DOHH2 (cell line): Measurements from ENCODE around the gene GFOD2.

ENCODE experiments used
- H3F3A ChIP-seq: fragments of 200-600 bp; sonication (generic), shearing (Covaris generic); 2 replicates; pipeline ENCODE4 v1.6.0; 2016; ENCODE audit warnings: antibody characterized with exemption, mild to moderate bottlenecking; ENCODE audit not compliant: control insufficient read depth, insufficient read depth
- H3K27ac ChIP-seq: fragments of 200-600 bp; sonication (generic); 2 replicates; pipeline ENCODE4 v1.5.1; 2014; ENCODE audit warnings: low read depth, mild to moderate bottlenecking, low read length, moderate library complexity
- H3K27me3 ChIP-seq: fragments of 200-600 bp; sonication (generic); 2 replicates; pipeline ENCODE4 v1.6.1; 2014; ENCODE audit warnings: mild to moderate bottlenecking, low read length, mixed read lengths; ENCODE audit not compliant: control insufficient read depth
- H3K36me3 ChIP-seq: fragments of 200-600 bp; sonication (generic); 2 replicates; pipeline ENCODE4 v1.6.1; 2014; ENCODE audit warnings: mild to moderate bottlenecking, low read length, moderate library complexity, mixed read lengths; ENCODE audit not compliant: control insufficient read depth
- H3K4me1 ChIP-seq: fragments of 200-600 bp; sonication (generic); 2 replicates; pipeline ENCODE4 v1.6.1; 2014; ENCODE audit warnings: mild to moderate bottlenecking, low read length, mixed read lengths; ENCODE audit not compliant: control insufficient read depth
- H3K4me2 ChIP-seq: fragments of 200-600 bp; sonication (generic); 2 replicates; pipeline ENCODE4 v1.6.0; 2014; ENCODE audit warnings: mild to moderate bottlenecking, low read length, moderate library complexity
- H3K4me3 ChIP-seq: fragments of 200-600 bp; sonication (generic); 2 replicates; pipeline ENCODE4 v1.5.1; 2014; ENCODE audit warnings: mild to moderate bottlenecking, low read length, mixed read lengths
- H3K79me2 ChIP-seq: fragments of 200-600 bp; sonication (generic); 2 replicates; pipeline ENCODE4 v1.6.1; 2014; ENCODE audit warnings: mild to moderate bottlenecking, low read length, mixed read lengths; ENCODE audit not compliant: control insufficient read depth
- H3K9me2 ChIP-seq: fragments of 200-600 bp; sonication (generic); replicated peaks from 2 replicates; pipeline ENCODE4 v1.6.1; 2014; ENCODE audit warnings: mild to moderate bottlenecking, low read length, mixed read lengths; ENCODE audit not compliant: control insufficient read depth
- H3K9me3 ChIP-seq: fragments of 200-600 bp; sonication (generic); 2 replicates; pipeline ENCODE4 v1.6.1; 2014; ENCODE audit warnings: antibody characterized with exemption, low read length, mixed read lengths; ENCODE audit not compliant: control insufficient read depth, insufficient read depth
- H4K20me1 ChIP-seq: fragments of 200-600 bp; sonication (generic); 2 replicates; pipeline ENCODE4 v1.6.0; 2014; ENCODE audit warnings: low read depth, mild to moderate bottlenecking, antibody characterized with exemption, low read length, moderate library complexity; ENCODE audit not compliant: control insufficient read depth, insufficient read depth
- EZH2phosphoT487 ChIP-seq: fragments of 200-600 bp; sonication (generic); IDR thresholded peaks from 2 replicates; pipeline ENCODE4 v1.6.1; 2017; ENCODE audit warnings: borderline replicate concordance, mild to moderate bottlenecking, antibody characterized with exemption, low read length, moderate library complexity, mixed read lengths
- TF ChIP-seq, protein P1 (sequence below): fragments of 200-600 bp; sonication (generic); IDR thresholded peaks from one replicate; pipeline ENCODE4 v1.5.1; 2014; ENCODE audit warnings: antibody characterized with exemption, mild to moderate bottlenecking, low read depth, low read length; ENCODE audit not compliant: poor library complexity, severe bottlenecking

GFOD2 gene

GRCh38 chr16:67733734-67734470 lies 14.8 kb upstream of the GFOD2 start:
- Histone ChIP-seq H3F3A (no peaks in the 10 kb centered on the region), H3K4me2 (no peak overlapping the region), H3K4me3 (no peak overlapping the region), H4K20me1 (no peaks in the 10 kb centered on the region), H3K9me3 (no peaks in the 10 kb centered on the region), H3K4me1 (no peaks in the 10 kb centered on the region), H3K36me3 (peaks cover 21% of the 10 kb centered on the region), H3K27me3 (no peaks in the 10 kb centered on the region), H3K79me2 (no peaks in the 10 kb centered on the region), H3K9me2 (no peaks in the 10 kb centered on the region), H3K27ac (no peak overlapping the region)
- TF ChIP-seq, protein P1, sequence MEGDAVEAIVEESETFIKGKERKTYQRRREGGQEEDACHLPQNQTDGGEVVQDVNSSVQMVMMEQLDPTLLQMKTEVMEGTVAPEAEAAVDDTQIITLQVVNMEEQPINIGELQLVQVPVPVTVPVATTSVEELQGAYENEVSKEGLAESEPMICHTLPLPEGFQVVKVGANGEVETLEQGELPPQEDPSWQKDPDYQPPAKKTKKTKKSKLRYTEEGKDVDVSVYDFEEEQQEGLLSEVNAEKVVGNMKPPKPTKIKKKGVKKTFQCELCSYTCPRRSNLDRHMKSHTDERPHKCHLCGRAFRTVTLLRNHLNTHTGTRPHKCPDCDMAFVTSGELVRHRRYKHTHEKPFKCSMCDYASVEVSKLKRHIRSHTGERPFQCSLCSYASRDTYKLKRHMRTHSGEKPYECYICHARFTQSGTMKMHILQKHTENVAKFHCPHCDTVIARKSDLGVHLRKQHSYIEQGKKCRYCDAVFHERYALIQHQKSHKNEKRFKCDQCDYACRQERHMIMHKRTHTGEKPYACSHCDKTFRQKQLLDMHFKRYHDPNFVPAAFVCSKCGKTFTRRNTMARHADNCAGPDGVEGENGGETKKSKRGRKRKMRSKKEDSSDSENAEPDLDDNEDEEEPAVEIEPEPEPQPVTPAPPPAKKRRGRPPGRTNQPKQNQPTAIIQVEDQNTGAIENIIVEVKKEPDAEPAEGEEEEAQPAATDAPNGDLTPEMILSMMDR, result no peak

- Histone ChIP-seq H3K36me3 (peaks cover 25% of the 10 kb centered on the region), H3K9me3 (no peaks in the 10 kb centered on the region), H3K79me2 (no peaks in the 10 kb centered on the region), H3K4me3 (no peak overlapping the region), H3K27me3 (no peaks in the 10 kb centered on the region), H4K20me1 (no peaks in the 10 kb centered on the region), H3K4me2 (no peak overlapping the region), H3K27ac (no peak overlapping the region), H3K9me2 (no peaks in the 10 kb centered on the region), H3K4me1 (no peaks in the 10 kb centered on the region), H3F3A (no peaks in the 10 kb centered on the region)
- TF ChIP-seq EZH2phosphoT487, result no peak
- TF ChIP-seq, protein P1, result no peak
Measured at GRCh38 chr16:67731753-67732095, 12.6 kb upstream of the GFOD2 start.

GRCh38 chr16:67731071-67731752 lies 12.1 kb upstream of the GFOD2 start:
- Histone ChIP-seq H4K20me1 (no peaks in the 10 kb centered on the region), H3K4me1 (no peaks in the 10 kb centered on the region), H3K9me3 (no peaks in the 10 kb centered on the region), H3K27ac (no peak overlapping the region), H3K4me3 (no peak overlapping the region), H3K79me2 (no peaks in the 10 kb centered on the region), H3K4me2 (no peak overlapping the region), H3K9me2 (no peaks in the 10 kb centered on the region), H3F3A (no peaks in the 10 kb centered on the region), H3K27me3 (no peaks in the 10 kb centered on the region), H3K36me3 (peaks cover 25% of the 10 kb centered on the region)
- TF ChIP-seq, protein P1, result no peak
- TF ChIP-seq EZH2phosphoT487, result no peak
